WERI-Rb-1 (cell line): ENCODE measurements around the gene PRPF40A.

Source experiments
- DNase-seq: peaks from one replicate; pipeline ENCODE4 v3.0.0-alpha.2; 2020
- H3K27ac ChIP-seq: fragments of 250-450 bp; sonication (Bioruptor Pico); 2 replicates; pipeline ENCODE4 v1.5.1; 2020; ENCODE audit warnings: mild to moderate bottlenecking, moderate library complexity
- H3K27me3 ChIP-seq: fragments of 250-450 bp; sonication (Bioruptor Pico); 2 replicates; pipeline ENCODE4 v1.5.1; 2021; ENCODE audit warnings: mild to moderate bottlenecking, low read depth, moderate library complexity; ENCODE audit not compliant: insufficient read depth, severe bottlenecking
- H3K36me3 ChIP-seq: fragments of 250-450 bp; sonication (Bioruptor Pico); 2 replicates; pipeline ENCODE4 v1.5.1; 2020; ENCODE audit warnings: mild to moderate bottlenecking, moderate library complexity
- H3K4me3 ChIP-seq: 2 replicates; pipeline ENCODE4 v1.5.1; 2011; ENCODE audit warnings: low read depth, mild to moderate bottlenecking, control low read depth, low read length
- H3K9me3 ChIP-seq: fragments of 250-450 bp; sonication (Bioruptor Pico); 2 replicates; pipeline ENCODE4 v1.5.1; 2021; ENCODE audit warnings: mild to moderate bottlenecking, moderate library complexity; ENCODE audit not compliant: severe bottlenecking
- CTCF ChIP-seq: IDR thresholded peaks from 2 replicates; pipeline ENCODE4 v1.5.1; 2011; ENCODE audit warnings: low read depth, mild to moderate bottlenecking, control low read depth, inconsistent platforms, low read length

The PRPF40A gene

GRCh38 chr2:152655880-152656279 lies 61.4 kb downstream of the PRPF40A start:
- no peak overlapping the region for H3K4me3 ChIP-seq
- no peaks in the 10 kb centered on the region for H3K27me3 ChIP-seq
- DNase-seq = no peak
- no peak overlapping the region for H3K27ac ChIP-seq
- H3K9me3 ChIP-seq = no peaks in the 10 kb centered on the region
- peaks cover 61% of the 10 kb centered on the region for H3K36me3 ChIP-seq
- no peak for TF ChIP-seq CTCF

GRCh38 chr2:152651834-152652233 lies 65.4 kb downstream of the PRPF40A start:
- no peaks in the 10 kb centered on the region for H3K27me3 ChIP-seq
- peaks cover 34% of the 10 kb centered on the region for H3K36me3 ChIP-seq
- H3K27ac ChIP-seq = no peak overlapping the region
- no peaks in the 10 kb centered on the region for H3K9me3 ChIP-seq
- H3K4me3 ChIP-seq = no peak overlapping the region
- no peak for DNase-seq
- no peak for TF ChIP-seq CTCF

GRCh38 chr2:152650768-152651371 lies 66.4 kb downstream of the PRPF40A start:
- no peak overlapping the region for H3K27ac ChIP-seq
- no peak overlapping the region for H3K4me3 ChIP-seq
- TF ChIP-seq CTCF = no peak
- H3K9me3 ChIP-seq = no peaks in the 10 kb centered on the region
- DNase-seq = no peak
- H3K36me3 ChIP-seq = peaks cover 25% of the 10 kb centered on the region
- no peaks in the 10 kb centered on the region for H3K27me3 ChIP-seq

GRCh38 chr2:152649997-152650396 lies 67.3 kb downstream of the PRPF40A start:
- peaks cover 24% of the 10 kb centered on the region for H3K36me3 ChIP-seq

GRCh38 chr2:152648336-152648735 lies 68.9 kb downstream of the PRPF40A start:
- H3K4me3 ChIP-seq = no peak overlapping the region
- TF ChIP-seq CTCF = no peak
- DNase-seq = no peak
- H3K27me3 ChIP-seq = no peaks in the 10 kb centered on the region
- peaks cover 40% of the 10 kb centered on the region for H3K36me3 ChIP-seq
- no peaks in the 10 kb centered on the region for H3K9me3 ChIP-seq
- no peak overlapping the region for H3K27ac ChIP-seq

More at GRCh38 chr2:152649997-152650396, 67.3 kb downstream of the PRPF40A start:
- Histone ChIP-seq H3K9me3 (no peaks in the 10 kb centered on the region), H3K27me3 (no peaks in the 10 kb centered on the region), H3K27ac (no peak overlapping the region), H3K4me3 (no peak overlapping the region)
- DNase-seq = no peak
- TF ChIP-seq CTCF = no peak

GRCh38 chr2:152647552-152647951 lies 69.7 kb downstream of the PRPF40A start:
- Histone ChIP-seq H3K27ac (no peak overlapping the region), H3K4me3 (no peak overlapping the region), H3K36me3 (peaks cover 44% of the 10 kb centered on the region), H3K27me3 (no peaks in the 10 kb centered on the region), H3K9me3 (no peaks in the 10 kb centered on the region)
- no peak for DNase-seq
- no peak for TF ChIP-seq CTCF
